Muscle of leg (tissue), 11 donors: ENCODE results near the gene VAT1L. TPM values are rescaled to one million over a fixed set of nuclear protein-coding genes. Genes with fewer than 3 reads are reported as not detected.
A peak's percentile ranks its signal among the peaks of the same experiment; 100 is the strongest.

Experiments used
- DNase-seq: peaks from one replicate; pipeline ENCODE4 v3.0.0; 2013
- H3K27ac ChIP-seq: one replicate; pipeline ENCODE4 v1.5.1; 2013; ENCODE audit warnings: mild to moderate bottlenecking, low read length, control low read depth
- H3K27me3 ChIP-seq: one replicate; pipeline ENCODE4 v1.6.1; 2013; ENCODE audit warnings: low read length; ENCODE audit not compliant: control insufficient read depth, insufficient read depth
- H3K36me3 ChIP-seq: one replicate; pipeline ENCODE4 v1.6.1; 2013; ENCODE audit warnings: low read length; ENCODE audit not compliant: control insufficient read depth, insufficient read depth
- H3K4me1 ChIP-seq: one replicate; pipeline ENCODE4 v1.6.1; 2013; ENCODE audit warnings: low read length; ENCODE audit not compliant: control insufficient read depth, insufficient read depth
- H3K4me3 ChIP-seq: one replicate; pipeline ENCODE4 v1.5.1; 2013; ENCODE audit warnings: low read length, control low read depth
- H3K9me3 ChIP-seq: replicated peaks from 2 replicates; pipeline ENCODE4 v1.6.1; 2013; ENCODE audit warnings: low read depth, low read length; ENCODE audit not compliant: control insufficient read depth
- WGBS: methylation state at CpG from one replicate; pipeline ENCODE4 v1.1.5; 2013; ENCODE audit warnings: missing lambda C conversion rate; ENCODE audit not compliant: insufficient coverage; 5-methylcytosine and 5-hydroxymethylcytosine counted together
- polyA plus RNA-seq, 8 donors: library from polyadenylated mRNA; unstranded; fragments of 120-200 nt; gene quantifications; one replicate each; pipeline versions ENCODE4 v1.2.1 to v1.2.3, GENCODE V29; 2013; ENCODE audit warnings: inconsistent platforms in 1 of 8, low replicate concordance in 1 of 8; ENCODE audit not compliant: insufficient read length in 8 of 8, insufficient read depth in 1 of 8
- total RNA-seq: library from RNA; stranded (reverse); fragments of 120-200 nt; gene quantifications from one replicate; pipeline ENCODE4 v1.2.4, GENCODE V29; 2013

Gene VAT1L
- total and polyA plus RNA-seq, 9 donors, result 1.1 to 8.1 (median 2.7) TPM

DNA sequence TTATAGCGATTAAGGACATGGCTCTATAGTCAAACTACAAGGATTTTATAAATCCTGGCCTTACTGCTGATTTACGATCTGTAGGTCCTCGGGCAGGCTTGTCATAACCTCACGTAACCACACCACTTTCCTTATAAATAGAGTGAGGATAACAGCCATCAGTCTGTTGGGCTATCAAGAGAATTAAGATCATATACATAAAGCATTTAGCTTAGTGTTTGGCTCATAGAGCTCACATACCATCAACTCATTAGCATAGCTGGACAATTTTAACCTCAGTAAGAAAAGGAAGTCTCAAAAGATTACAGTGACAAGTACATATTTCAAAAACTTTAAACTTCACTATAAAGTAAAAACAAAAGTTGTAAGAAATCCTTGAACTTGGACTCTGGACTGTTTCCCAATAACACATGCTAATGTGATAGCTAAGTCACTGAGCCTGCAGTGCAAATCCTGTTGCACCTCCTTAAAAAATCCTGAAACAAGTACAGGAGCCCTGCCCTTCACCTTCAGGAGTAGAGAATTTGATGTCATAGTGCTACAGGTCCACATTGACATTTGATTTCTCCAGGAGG lies 213.2 kb downstream of the VAT1L start:
- DNase-seq, result no peak
- Histone ChIP-seq H3K9me3 (peaks cover 2% of the 10 kb centered on the region), H3K4me1 (no peaks in the 10 kb centered on the region), H3K36me3 (no peaks in the 10 kb centered on the region), H3K27ac (no peak overlapping the region), H3K27me3 (no peaks in the 10 kb centered on the region), H3K4me3 (no peak overlapping the region)
- no CpG with 5 or more reads among the region's 4 CpGs for WGBS

DNA sequence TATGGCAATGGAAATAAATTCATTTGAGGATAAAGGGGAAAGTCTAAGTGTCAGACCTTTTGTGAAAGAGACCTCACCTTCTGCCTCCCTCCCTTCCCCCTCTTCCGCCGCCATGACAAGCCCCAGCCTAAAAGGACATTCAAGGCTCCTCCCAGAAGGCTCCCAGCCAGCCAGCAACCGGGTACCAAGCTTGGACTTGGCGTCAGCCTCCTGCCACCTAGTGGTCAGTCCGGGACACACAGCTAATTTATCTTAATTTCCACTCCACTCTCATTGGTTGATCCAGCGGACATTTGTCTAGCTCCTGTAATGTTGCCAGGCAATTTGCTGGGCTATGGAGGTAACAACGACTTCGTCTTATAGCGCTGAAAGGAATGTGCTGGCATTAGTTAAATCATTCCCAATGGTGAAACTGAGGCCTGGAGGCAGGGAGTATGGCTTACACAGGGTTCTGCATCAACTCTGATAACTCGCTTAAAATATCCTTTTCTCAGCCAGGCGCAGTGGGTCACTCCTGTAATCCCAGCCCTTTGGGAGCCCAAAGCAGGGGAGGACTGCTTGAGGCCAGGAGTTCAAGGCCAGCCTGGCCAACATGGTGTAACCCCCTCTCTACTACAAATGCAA lies 214.7 kb downstream of the VAT1L start:
- Histone ChIP-seq H3K27ac (no peak overlapping the region), H3K9me3 (no peaks in the 10 kb centered on the region), H3K4me3 (no peak overlapping the region), H3K4me1 (no peaks in the 10 kb centered on the region), H3K36me3 (no peaks in the 10 kb centered on the region), H3K27me3 (no peaks in the 10 kb centered on the region)
- WGBS, result 17% methylated on average over 9 of the region's 11 CpGs
- DNase-seq, result peak; percentile 85

DNA sequence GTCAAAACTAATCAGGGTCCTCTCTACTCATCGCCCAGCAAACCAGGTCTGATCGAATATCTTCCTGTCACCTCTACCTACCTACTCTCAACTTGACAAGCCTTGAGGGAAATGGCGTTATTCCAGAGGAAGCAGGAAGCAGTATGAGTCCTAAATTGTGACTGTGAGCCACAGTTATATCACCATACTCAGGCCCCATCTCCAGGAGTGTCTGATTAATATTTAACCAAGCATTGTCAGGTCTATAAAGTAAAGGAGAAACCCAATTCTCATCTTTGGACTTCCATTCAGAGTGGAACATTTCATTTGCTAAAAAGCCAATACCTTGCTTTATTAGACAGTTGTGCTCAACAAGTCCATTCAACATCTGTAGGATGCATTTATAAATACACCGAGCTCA lies 216.2 kb downstream of the VAT1L start:
- Histone ChIP-seq H3K27ac (no peak overlapping the region), H3K27me3 (no peaks in the 10 kb centered on the region), H3K4me3 (no peak overlapping the region), H3K9me3 (no peaks in the 10 kb centered on the region), H3K4me1 (no peaks in the 10 kb centered on the region), H3K36me3 (no peaks in the 10 kb centered on the region)
- WGBS, result no CpG with 5 or more reads among the region's 4 CpGs
- no peak for DNase-seq

DNA sequence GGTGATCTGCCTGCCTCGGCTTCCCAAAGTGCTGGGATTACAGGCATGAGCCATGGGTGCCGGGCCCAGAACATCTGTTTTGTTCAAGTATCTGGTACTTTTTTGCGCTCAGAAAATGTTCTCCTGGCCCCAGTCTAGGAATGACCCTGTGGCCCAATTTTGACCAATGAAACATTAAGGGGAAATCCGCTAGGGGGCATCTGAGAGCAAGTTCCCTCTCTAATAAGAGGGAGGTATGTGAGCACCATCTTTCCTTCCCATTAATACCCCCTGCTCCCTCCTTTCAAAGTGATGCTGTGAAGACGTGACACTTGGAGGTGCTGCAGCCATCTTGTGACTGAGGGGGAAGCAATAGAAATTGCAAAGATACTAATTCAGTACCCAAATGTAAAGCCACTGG lies 217.5 kb downstream of the VAT1L start:
- no peaks in the 10 kb centered on the region for H3K27me3 ChIP-seq
- 89% methylated on average over 3 of the region's 5 CpGs for WGBS
- no peak overlapping the region for H3K27ac ChIP-seq
- H3K36me3 ChIP-seq, result no peaks in the 10 kb centered on the region
- no peaks in the 10 kb centered on the region for H3K9me3 ChIP-seq
- DNase-seq, result no peak
- H3K4me3 ChIP-seq, result no peak overlapping the region
- H3K4me1 ChIP-seq, result no peaks in the 10 kb centered on the region

DNA sequence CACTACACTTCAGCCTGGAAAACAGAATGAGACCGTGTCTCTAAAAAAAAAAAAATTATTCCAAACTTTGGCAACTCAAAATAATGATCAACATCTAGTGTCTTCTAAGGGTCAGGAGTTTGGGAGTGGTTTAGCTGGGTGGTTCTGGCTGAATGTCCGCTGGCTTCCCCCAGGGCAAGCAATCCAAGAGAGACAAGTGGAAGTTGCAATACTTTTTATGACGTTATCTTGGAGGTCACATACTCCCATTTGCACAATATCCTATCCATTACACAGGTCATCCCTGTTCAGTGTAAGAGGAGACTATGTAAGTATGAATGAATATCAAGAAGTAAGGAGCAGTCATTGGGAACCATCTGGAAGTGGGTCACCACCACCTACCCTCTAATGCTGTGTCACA lies 218.8 kb downstream of the VAT1L start:
- Histone ChIP-seq H3K4me1 (no peaks in the 10 kb centered on the region), H3K36me3 (no peaks in the 10 kb centered on the region), H3K27me3 (no peaks in the 10 kb centered on the region), H3K27ac (no peak overlapping the region), H3K9me3 (no peaks in the 10 kb centered on the region), H3K4me3 (no peak overlapping the region)
- DNase-seq, result no peak
- no CpG with 5 or more reads among the region's 3 CpGs for WGBS

DNA sequence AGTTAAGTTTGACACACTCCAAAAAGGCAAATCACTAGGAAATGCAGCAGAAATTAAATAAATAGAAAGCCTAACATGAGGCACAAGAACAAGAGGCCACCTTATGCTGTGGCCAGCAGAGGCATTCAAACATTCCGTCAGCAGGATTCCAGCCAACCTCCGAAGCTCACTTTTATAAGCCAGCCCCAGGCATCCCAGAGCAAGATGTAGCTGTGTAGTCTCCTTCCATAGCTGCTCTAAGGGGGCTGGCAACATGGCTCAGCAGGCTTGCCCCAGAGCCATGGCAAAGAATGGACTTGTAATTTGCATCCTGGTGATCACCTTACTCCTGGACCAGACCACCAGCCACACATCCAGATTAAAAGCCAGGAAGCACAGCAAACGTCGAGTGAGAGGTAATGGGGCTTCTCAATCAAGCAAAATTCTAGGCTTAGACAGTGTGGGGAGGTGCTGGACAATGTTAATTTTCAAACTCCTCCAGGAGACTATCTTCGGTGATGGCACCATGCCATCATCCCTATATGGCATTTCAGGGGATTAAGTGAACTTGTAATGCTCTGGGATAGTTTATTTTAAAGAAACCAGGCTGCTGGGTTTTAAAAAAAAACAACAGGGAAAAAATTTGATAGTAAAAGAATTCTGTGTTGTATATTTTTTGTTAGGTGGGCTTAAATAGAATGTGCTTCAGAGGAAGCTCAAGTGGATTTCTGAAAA lies 234.1 kb downstream of the VAT1L start, which contains the start of gene CLEC3A:
Gene CLEC3A (plus strand): TSS at position 202 of the 714 bp plus-strand sequence. CDS start 79 bp downstream, at position 281.
- WGBS, result 21% methylated on average over 2 of the region's 5 CpGs
- no peaks in the 10 kb centered on the region for H3K27me3 ChIP-seq

DNA sequence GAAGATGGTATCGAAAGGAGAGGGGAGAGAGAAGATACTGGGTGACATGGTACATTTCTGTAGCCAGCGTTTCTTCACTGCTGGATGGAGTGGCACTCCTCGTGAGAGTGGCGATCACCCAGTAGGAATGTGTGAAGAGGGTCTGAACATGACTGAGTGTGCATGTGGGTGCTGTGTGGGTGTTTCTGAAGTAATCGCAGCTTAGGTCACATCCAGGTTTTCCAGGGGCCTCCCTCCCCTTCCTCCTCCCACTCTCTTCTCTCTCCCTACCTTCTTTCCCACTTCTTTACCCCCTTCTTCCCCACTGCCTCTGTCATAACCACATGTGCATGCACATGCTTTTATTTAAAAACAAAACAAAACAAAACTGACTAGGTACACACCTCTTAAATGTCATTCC lies 235.8 kb downstream of the VAT1L start:
- DNase-seq, result no peak
- Histone ChIP-seq H3K27ac (no peak overlapping the region), H3K4me3 (no peak overlapping the region), H3K4me1 (no peaks in the 10 kb centered on the region), H3K36me3 (no peaks in the 10 kb centered on the region), H3K9me3 (no peaks in the 10 kb centered on the region), H3K27me3 (no peaks in the 10 kb centered on the region)
- 100% methylated on average over 2 of the region's 5 CpGs for WGBS

More for the DNA sequence above, 234.1 kb downstream of the VAT1L start, which contains the start of gene CLEC3A:
- DNase-seq, result no peak
- no peaks in the 10 kb centered on the region for H3K36me3 ChIP-seq
- no peaks in the 10 kb centered on the region for H3K9me3 ChIP-seq
- H3K27ac ChIP-seq, result no peak within 1 kb of the TSS
- H3K4me1 ChIP-seq, result no peaks in the 10 kb centered on the region
- no peak within 1 kb of the TSS for H3K4me3 ChIP-seq

DNA sequence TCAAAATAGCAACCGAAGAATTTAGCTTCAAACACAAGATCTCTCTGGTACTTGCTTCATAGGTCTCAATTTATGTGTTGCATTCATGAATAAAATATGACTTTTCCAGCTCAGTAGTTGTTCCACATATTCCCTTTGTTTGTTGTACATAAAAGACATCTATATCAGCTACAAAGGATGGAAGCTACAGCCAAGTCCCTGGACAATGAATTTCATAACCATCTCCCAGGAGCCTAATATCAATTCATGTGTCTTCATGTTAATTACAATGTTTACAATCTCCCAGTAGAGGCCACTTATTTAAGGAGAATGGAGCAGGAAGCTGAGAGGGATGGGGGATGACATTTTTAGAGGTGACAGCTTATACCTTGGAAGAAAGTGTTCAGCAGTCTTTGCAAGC lies 237.3 kb downstream of the VAT1L start:
- Histone ChIP-seq H3K27me3 (no peaks in the 10 kb centered on the region), H3K4me3 (no peak overlapping the region), H3K9me3 (no peaks in the 10 kb centered on the region), H3K4me1 (no peaks in the 10 kb centered on the region), H3K36me3 (no peaks in the 10 kb centered on the region), H3K27ac (no peak overlapping the region)
- DNase-seq, result no peak
- WGBS, result no CpG with 5 or more reads among the region's 1 CpG

DNA sequence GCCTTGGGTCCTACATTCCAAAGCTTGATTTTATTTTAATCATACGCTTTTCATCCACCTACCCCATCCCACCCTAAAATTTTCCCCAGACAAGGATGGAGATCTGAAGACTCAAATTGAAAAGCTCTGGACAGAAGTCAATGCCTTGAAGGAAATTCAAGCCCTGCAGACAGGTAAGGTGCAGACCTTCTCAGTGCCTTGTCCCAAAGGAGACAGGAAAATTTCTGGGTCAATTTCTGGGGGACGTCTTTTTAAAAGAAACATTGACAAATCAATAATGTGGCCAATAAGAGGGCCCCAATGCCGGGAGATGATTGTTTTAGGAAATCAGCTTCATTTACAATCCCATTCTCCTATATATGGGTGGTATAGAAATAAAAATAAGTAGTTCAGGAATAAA lies 239.7 kb downstream of the VAT1L start:
- H3K27me3 ChIP-seq, result no peaks in the 10 kb centered on the region
- H3K4me3 ChIP-seq, result no peak overlapping the region
- no peaks in the 10 kb centered on the region for H3K36me3 ChIP-seq
- no peaks in the 10 kb centered on the region for H3K9me3 ChIP-seq
- DNase-seq, result no peak
- no peaks in the 10 kb centered on the region for H3K4me1 ChIP-seq
- 100% methylated on average over 1 of the region's 3 CpGs for WGBS
- H3K27ac ChIP-seq, result no peak overlapping the region
